ENCODE data around the gene PLCB1.

- no peak for TF ChIP-seq POLR2AphosphoS5 (IDR thresholded peaks at IDR 0.05; ENCODE audit: low read length)
- no peak for TF ChIP-seq RFX5 (IDR thresholded peaks at IDR 0.05; ENCODE audit: low read depth, low read length)
- TF ChIP-seq CTCF (IDR thresholded peaks at IDR 0.05 in 2 of 3, conservative IDR thresholded peaks at IDR 0.05 in 1 of 3; ENCODE audit: control insufficient read depth in 2 of 3, extremely low read depth in 1 of 3, insufficient read depth in 1 of 3, low read depth in 3 of 3, low read length in 3 of 3): no peak
- no peak for TF ChIP-seq ZBTB40 (IDR thresholded peaks at IDR 0.05; ENCODE audit: borderline replicate concordance)
- TF ChIP-seq USF2 (IDR thresholded peaks at IDR 0.05; ENCODE audit: borderline replicate concordance, low read depth, low read length): no peak
- TF ChIP-seq KDM1A (IDR thresholded peaks at IDR 0.05; ENCODE audit: borderline replicate concordance): no peak
- TF ChIP-seq FOXK2 (IDR thresholded peaks at IDR 0.05): no peak
- TF ChIP-seq EZH2 (IDR thresholded peaks at IDR 0.05; ENCODE audit: borderline replicate concordance, control insufficient read depth, low read depth, low read length): no peak
- no peak for TF ChIP-seq CEBPB (IDR thresholded peaks at IDR 0.05; ENCODE audit: borderline replicate concordance in 1 of 2, low read depth in 2 of 2, low read length in 2 of 2)
- no peak for TF ChIP-seq GABPA (IDR thresholded peaks at IDR 0.05; ENCODE audit: low read depth)
- TF ChIP-seq CHD4 (IDR thresholded peaks at IDR 0.05): no peak
- TF ChIP-seq CREB1 (IDR thresholded peaks at IDR 0.05; ENCODE audit: low read depth): no peak
These were observed 781.4 kb downstream of the PLCB1 start for GRCh38 chr20:8913456-8913855.
